Dermis blood vessel endothelial cell (primary cell): ENCODE measurements around the gene RAB37. TPM values are rescaled to one million over a fixed set of nuclear protein-coding genes. Genes with fewer than 3 reads are reported as not detected.

Experiments used
- DNase-seq: peaks from one replicate; pipeline ENCODE4 v3.0.0; 2010
- total RNA-seq: library from RNA; depleted of rRNA; stranded (reverse); fragments of >200 nt; gene quantifications from 2 replicates; pipeline ENCODE4 v1.2.3, GENCODE V29; 2014

Gene RAB37
- total RNA-seq, 1 donor from 2014 or later = 0.17 TPM

- DNase-seq = no peak
Observed at GRCh38 chr17:74764751-74765286, 27.8 kb downstream of the RAB37 start.

GRCh38 chr17:74766413-74766812 is 29.4 kb downstream of the RAB37 start:
- no peak for DNase-seq

- DNase-seq = no peak
Observed at GRCh38 chr17:74767111-74767516, 30.1 kb downstream of the RAB37 start.

- no peak for DNase-seq
Observed at GRCh38 chr17:74768069-74768762, 31.2 kb downstream of the RAB37 start.

GRCh38 chr17:74768763-74769114 is 31.7 kb downstream of the RAB37 start:
- no peak for DNase-seq

- DNase-seq = no peak
Observed at GRCh38 chr17:74769266-74769855, 32.3 kb downstream of the RAB37 start.

GRCh38 chr17:74769856-74770497 is 32.9 kb downstream of the RAB37 start:
- no peak for DNase-seq

- DNase-seq = peak; percentile 65
Observed at GRCh38 chr17:74770498-74771318, 33.7 kb downstream of the RAB37 start.

- DNase-seq = no peak
Observed at GRCh38 chr17:74771319-74771914, 34.4 kb downstream of the RAB37 start.

GRCh38 chr17:74772053-74772452 is 35.0 kb downstream of the RAB37 start:
- DNase-seq = no peak

GRCh38 chr17:74773414-74773813 is 36.4 kb downstream of the RAB37 start:
- no peak for DNase-seq

- no peak for DNase-seq
Observed at GRCh38 chr17:74773871-74774286, 36.8 kb downstream of the RAB37 start.

GRCh38 chr17:74775409-74776043 is 38.5 kb downstream of the RAB37 start:
- DNase-seq = no peak

- DNase-seq = peak; percentile 98
Observed at GRCh38 chr17:74776044-74776962, 39.2 kb downstream of the RAB37 start, which contains the start of gene NAT9. TSS of gene NAT9 (minus strand) at chr17:74776345. CDS start at chr17:74775698, 647 bp downstream.

GRCh38 chr17:74776990-74777389 is 39.9 kb downstream of the RAB37 start:
- DNase-seq = no peak

- no peak for DNase-seq
Observed at GRCh38 chr17:74777901-74778515, 41.0 kb downstream of the RAB37 start.

GRCh38 chr17:74778960-74779359 is 41.9 kb downstream of the RAB37 start:
- no peak for DNase-seq

- DNase-seq = no peak
Observed at GRCh38 chr17:74779501-74779900, 42.4 kb downstream of the RAB37 start.

- DNase-seq = peak; percentile 37
Observed at GRCh38 chr17:74779948-74780400, 42.9 kb downstream of the RAB37 start.
